Frontal cortex (tissue), 4 donors: ENCODE results near the gene CRIP1. TPM values are rescaled to one million over a fixed set of nuclear protein-coding genes. Genes with fewer than 3 reads are reported as not detected.
A peak's percentile ranks its signal among the peaks of the same experiment; 100 is the strongest.

Source experiments
- DNase-seq, 2 donors: peaks; one replicate each; pipeline ENCODE4 v3.0.0; 2012; ENCODE audit warnings: low spot score in 2 of 2
- FAIRE-seq: peaks from 2 replicates; lab custom pipeline; 2012; peaks lifted over from hg19 to GRCh38; lab: Jason Lieb, UNC
- total RNA-seq: library from RNA; depleted of rRNA; stranded (reverse); fragments of >200 nt; gene quantifications from one replicate; pipeline ENCODE4 v1.2.3, GENCODE V29; 2014
- donor health status: control.
- donor health status: control.
- donor health status: control.

The CRIP1 gene
- total RNA-seq, 1 donor from 2014 or later = not detected

GRCh38 chr14:105500036-105500725, 13.5 kb downstream of the CRIP1 start:
- DNase-seq (no peak), FAIRE-seq (no peak)

GRCh38 chr14:105500726-105501101, 14.0 kb downstream of the CRIP1 start:
- DNase-seq = no peak
- FAIRE-seq = no peak

GRCh38 chr14:105501504-105502291, 15.0 kb downstream of the CRIP1 start:
- FAIRE-seq (no peak), DNase-seq (no peak)

- no peak for FAIRE-seq
- DNase-seq = no peak
Observed at GRCh38 chr14:105502446-105503295, 16.0 kb downstream of the CRIP1 start.

GRCh38 chr14:105503296-105503640, 16.6 kb downstream of the CRIP1 start:
- DNase-seq = no peak

GRCh38 chr14:105503935-105504692, 17.4 kb downstream of the CRIP1 start:
- DNase-seq = no peak
- FAIRE-seq = no peak

More at GRCh38 chr14:105503296-105503640, 16.6 kb downstream of the CRIP1 start:
- FAIRE-seq = no peak

GRCh38 chr14:105505101-105505500, 18.4 kb downstream of the CRIP1 start:
- no peak for FAIRE-seq
- no peak for DNase-seq

- DNase-seq = no peak
- no peak for FAIRE-seq
Observed at GRCh38 chr14:105507247-105507646, 20.6 kb downstream of the CRIP1 start.

- FAIRE-seq (no peak), DNase-seq (no peak)
Observed at GRCh38 chr14:105508069-105508468, 21.4 kb downstream of the CRIP1 start.

GRCh38 chr14:105508601-105509000, 21.9 kb downstream of the CRIP1 start:
- FAIRE-seq (no peak), DNase-seq (no peak)

- FAIRE-seq (no peak), DNase-seq (no peak)
Observed at GRCh38 chr14:105517096-105517495, 30.4 kb downstream of the CRIP1 start.

GRCh38 chr14:105519946-105520698, 33.4 kb downstream of the CRIP1 start:
- FAIRE-seq = no peak
- DNase-seq = no peak

GRCh38 chr14:105525326-105525725, 38.6 kb downstream of the CRIP1 start:
- DNase-seq (no peak), FAIRE-seq (no peak)

GRCh38 chr14:105525861-105526775, 39.4 kb downstream of the CRIP1 start, which contains the start of gene TMEM121:
TMEM121 (plus strand) TSS chr14:105526583; CDS start chr14:105528835, 2,252 bp downstream.
- no peak for FAIRE-seq
- peak; percentile 85 to 86 for DNase-seq

- peak in 1 of 2 donors; percentile 64 for DNase-seq
- FAIRE-seq = no peak
Observed at GRCh38 chr14:105526776-105527380, 40.2 kb downstream of the CRIP1 start.

- FAIRE-seq = no peak
- DNase-seq = no peak
Observed at GRCh38 chr14:105527381-105527825, 40.7 kb downstream of the CRIP1 start.

GRCh38 chr14:105527826-105528585, 41.3 kb downstream of the CRIP1 start:
- peak; percentile 95 to 97 for DNase-seq
- FAIRE-seq = no peak
